ENCODE measurements around the gene SMPDL3A.

DNA sequence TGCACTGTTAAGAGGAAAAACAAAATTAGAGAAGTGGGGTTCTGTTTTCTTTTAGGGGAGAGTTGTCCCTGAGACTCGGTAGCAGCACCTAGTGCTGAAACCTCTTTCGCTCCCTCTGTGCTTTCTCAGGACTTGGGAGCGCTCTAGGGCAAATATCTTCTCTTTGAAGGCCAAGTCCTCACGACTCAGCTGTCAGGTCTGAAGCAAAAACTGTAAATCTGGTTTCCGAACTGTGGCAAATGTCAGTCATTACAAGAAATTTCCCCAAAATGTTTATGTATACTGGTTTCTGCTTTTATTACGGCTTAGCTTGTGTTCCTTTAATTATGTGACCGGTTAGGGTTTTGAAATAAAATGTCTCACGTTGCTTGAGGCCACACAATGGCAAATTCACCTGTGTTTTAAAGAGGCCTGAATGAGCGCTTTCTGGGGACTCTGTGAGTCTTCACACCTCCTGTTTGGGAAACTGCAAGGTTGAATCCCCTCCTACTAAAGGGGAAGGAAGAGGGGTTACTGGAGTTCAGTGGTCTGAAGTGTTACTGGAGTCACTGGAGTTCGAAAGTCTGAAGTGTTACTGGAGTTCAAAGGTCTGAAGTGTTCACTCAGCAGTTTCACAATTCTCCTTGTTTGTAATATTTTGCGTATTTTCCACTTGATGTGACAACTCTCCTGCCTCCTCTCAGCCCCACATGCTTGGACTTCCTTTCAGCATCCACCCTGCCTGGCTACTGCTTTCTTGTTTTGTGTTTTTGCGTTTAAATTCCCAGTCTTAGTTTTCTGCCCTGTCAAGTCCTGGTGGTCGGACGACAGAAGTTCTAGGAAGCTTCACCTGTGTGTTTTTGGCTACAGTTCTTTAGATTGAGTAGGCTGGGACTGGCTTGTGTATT is 1.6 kb downstream of the SMPDL3A start:
- no peak for TF ChIP-seq EZH2phosphoT487 (IDR thresholded peaks at IDR 0.05; ENCODE audit: low read length)
- TF ChIP-seq, protein P1, sequence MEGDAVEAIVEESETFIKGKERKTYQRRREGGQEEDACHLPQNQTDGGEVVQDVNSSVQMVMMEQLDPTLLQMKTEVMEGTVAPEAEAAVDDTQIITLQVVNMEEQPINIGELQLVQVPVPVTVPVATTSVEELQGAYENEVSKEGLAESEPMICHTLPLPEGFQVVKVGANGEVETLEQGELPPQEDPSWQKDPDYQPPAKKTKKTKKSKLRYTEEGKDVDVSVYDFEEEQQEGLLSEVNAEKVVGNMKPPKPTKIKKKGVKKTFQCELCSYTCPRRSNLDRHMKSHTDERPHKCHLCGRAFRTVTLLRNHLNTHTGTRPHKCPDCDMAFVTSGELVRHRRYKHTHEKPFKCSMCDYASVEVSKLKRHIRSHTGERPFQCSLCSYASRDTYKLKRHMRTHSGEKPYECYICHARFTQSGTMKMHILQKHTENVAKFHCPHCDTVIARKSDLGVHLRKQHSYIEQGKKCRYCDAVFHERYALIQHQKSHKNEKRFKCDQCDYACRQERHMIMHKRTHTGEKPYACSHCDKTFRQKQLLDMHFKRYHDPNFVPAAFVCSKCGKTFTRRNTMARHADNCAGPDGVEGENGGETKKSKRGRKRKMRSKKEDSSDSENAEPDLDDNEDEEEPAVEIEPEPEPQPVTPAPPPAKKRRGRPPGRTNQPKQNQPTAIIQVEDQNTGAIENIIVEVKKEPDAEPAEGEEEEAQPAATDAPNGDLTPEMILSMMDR (IDR thresholded peaks at IDR 0.05; ENCODE audit: low read length) = no peak
- no peak for TF ChIP-seq EZH2 (optimal IDR thresholded peaks at IDR 0.05; ENCODE audit: low read depth, low read length)
